Sigmoid colon (tissue), 4 donors: Measurements from ENCODE around the gene FAH.

Experiments
- CTCF ChIP-seq, 4 experiments: fragments of 450-650 bp in 3 of 4; fragments of 200-600 bp in 1 of 4; IDR thresholded peaks; one replicate each; pipeline ENCODE4 v1.5.1; 2016 to 2019; ENCODE audit warnings: antibody characterized with exemption in 4 of 4, mild to moderate bottlenecking in 3 of 4, moderate library complexity in 2 of 4
- EP300 ChIP-seq, 4 donors: sonication (generic); formaldehyde crosslinking; IDR thresholded peaks; one replicate each; pipeline ENCODE4 v1.6.1; 2017; ENCODE audit warnings: antibody characterized with exemption in 4 of 4
- POLR2A ChIP-seq, 2 donors: fragments of 450-650 bp; IDR thresholded peaks; one replicate each; pipeline ENCODE4 v1.6.1; 2016; ENCODE audit warnings: antibody characterized with exemption in 2 of 2, mild to moderate bottlenecking in 2 of 2, moderate library complexity in 2 of 2
- POLR2AphosphoS5 ChIP-seq, 4 donors: sonication (generic); formaldehyde crosslinking; IDR thresholded peaks; one replicate each; pipeline ENCODE4 v1.6.1; 2017; ENCODE audit warnings: antibody characterized with exemption in 4 of 4

GRCh38 chr15:80216141-80216540 lies 63.3 kb downstream of the FAH start:
- no peak for TF ChIP-seq EP300 (IDR thresholded peaks at IDR 0.05)
- TF ChIP-seq CTCF (IDR thresholded peaks at IDR 0.05): no peak
- TF ChIP-seq POLR2A (IDR thresholded peaks at IDR 0.05): no peak
- no peak for TF ChIP-seq POLR2AphosphoS5 (IDR thresholded peaks at IDR 0.05)
